Endothelial cell (in vitro differentiated cells): ENCODE data around the gene FHAD1. TPM values are rescaled to one million over a fixed set of nuclear protein-coding genes. Genes with fewer than 3 reads are reported as not detected.

Experiments used
- DNase-seq: peaks from one replicate; pipeline ENCODE4 v3.0.0; 2021; ENCODE audit warnings: low spot score
- H3K27ac Mint-ChIP-seq: one replicate; pipeline ENCODE4 v1.8.0; 2021; ENCODE audit warnings: mixed read lengths, inconsistent platforms; ENCODE audit not compliant: unreplicated experiment
- H3K27me3 Mint-ChIP-seq: one replicate; pipeline ENCODE4 v1.8.0; 2021; ENCODE audit warnings: mild to moderate bottlenecking, moderate library complexity, mixed read lengths, inconsistent platforms; ENCODE audit not compliant: unreplicated experiment
- H3K36me3 Mint-ChIP-seq: one replicate; pipeline ENCODE4 v1.8.0; 2021; ENCODE audit warnings: mild to moderate bottlenecking, low read depth, mixed read lengths, inconsistent platforms; ENCODE audit not compliant: unreplicated experiment
- H3K4me1 Mint-ChIP-seq: one replicate; pipeline ENCODE4 v1.8.0; 2021; ENCODE audit warnings: mild to moderate bottlenecking, mixed read lengths, inconsistent platforms; ENCODE audit not compliant: unreplicated experiment
- H3K4me3 Mint-ChIP-seq: one replicate; pipeline ENCODE4 v1.8.0; 2021; ENCODE audit warnings: mild to moderate bottlenecking, mixed read lengths, inconsistent platforms; ENCODE audit not compliant: unreplicated experiment
- H3K9me3 Mint-ChIP-seq: one replicate; pipeline ENCODE4 v1.8.0; 2021; ENCODE audit warnings: mixed read lengths, inconsistent platforms; ENCODE audit not compliant: unreplicated experiment
- total RNA-seq: library from RNA; stranded (reverse); fragmentation: NEBNext Ultra II Directional; extraction: Animal tissue kit (Norgen Biotek cat#: 25700); gene quantifications from one replicate; pipeline ENCODE4 v1.2.1, GENCODE V29; 2021; ENCODE audit not compliant: unreplicated experiment
- TF ChIP-seq, protein P1 (sequence below): fragments of 200-600 bp; sonication (generic); IDR thresholded peaks from one replicate; pipeline ENCODE4 v1.5.0; 2021; ENCODE audit warnings: antibody characterized with exemption; ENCODE audit not compliant: unreplicated experiment

Gene FHAD1
- total RNA-seq, 1 donor from 2014 or later = 2.1 TPM

GRCh38 chr1:15245593-15246360 lies 1.2 kb upstream of the FHAD1 start:
- H3K9me3 Mint-ChIP-seq = no peaks in the 10 kb centered on the region
- H3K36me3 Mint-ChIP-seq = peaks cover 6% of the 10 kb centered on the region
- peaks cover 42% of the 10 kb centered on the region for H3K4me1 Mint-ChIP-seq
- DNase-seq = no peak
- TF ChIP-seq, protein P1, sequence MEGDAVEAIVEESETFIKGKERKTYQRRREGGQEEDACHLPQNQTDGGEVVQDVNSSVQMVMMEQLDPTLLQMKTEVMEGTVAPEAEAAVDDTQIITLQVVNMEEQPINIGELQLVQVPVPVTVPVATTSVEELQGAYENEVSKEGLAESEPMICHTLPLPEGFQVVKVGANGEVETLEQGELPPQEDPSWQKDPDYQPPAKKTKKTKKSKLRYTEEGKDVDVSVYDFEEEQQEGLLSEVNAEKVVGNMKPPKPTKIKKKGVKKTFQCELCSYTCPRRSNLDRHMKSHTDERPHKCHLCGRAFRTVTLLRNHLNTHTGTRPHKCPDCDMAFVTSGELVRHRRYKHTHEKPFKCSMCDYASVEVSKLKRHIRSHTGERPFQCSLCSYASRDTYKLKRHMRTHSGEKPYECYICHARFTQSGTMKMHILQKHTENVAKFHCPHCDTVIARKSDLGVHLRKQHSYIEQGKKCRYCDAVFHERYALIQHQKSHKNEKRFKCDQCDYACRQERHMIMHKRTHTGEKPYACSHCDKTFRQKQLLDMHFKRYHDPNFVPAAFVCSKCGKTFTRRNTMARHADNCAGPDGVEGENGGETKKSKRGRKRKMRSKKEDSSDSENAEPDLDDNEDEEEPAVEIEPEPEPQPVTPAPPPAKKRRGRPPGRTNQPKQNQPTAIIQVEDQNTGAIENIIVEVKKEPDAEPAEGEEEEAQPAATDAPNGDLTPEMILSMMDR = no peak
- no peak overlapping the region for H3K4me3 Mint-ChIP-seq
- peaks cover 10% of the 10 kb centered on the region for H3K27me3 Mint-ChIP-seq
- H3K27ac Mint-ChIP-seq = peak overlapping the region; percentile 33

DNA sequence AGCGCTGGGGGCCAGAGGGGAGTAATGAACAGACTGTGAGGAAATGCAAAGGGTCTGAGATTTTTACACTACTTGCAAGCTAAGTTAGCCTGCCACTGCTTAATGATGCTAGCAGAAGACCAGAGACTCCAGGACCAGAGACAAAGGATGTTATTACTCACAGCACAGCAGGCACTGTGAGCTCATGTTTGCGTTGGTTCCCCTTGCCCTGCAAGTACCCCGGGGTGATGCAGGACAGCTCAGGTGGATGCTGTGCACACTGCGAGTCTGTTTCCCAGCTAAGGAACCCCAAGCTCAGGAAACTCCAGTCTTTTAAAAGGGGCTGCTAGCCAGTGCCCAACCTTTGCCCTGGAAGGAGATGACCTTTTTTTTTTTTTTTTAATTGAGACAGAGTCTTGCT lies 1.2 kb downstream of the FHAD1 start:
- H3K27ac Mint-ChIP-seq = no peak overlapping the region
- peaks cover 10% of the 10 kb centered on the region for H3K27me3 Mint-ChIP-seq
- H3K9me3 Mint-ChIP-seq = no peaks in the 10 kb centered on the region
- peak overlapping the region; percentile 89 for H3K4me3 Mint-ChIP-seq
- TF ChIP-seq, protein P1 = no peak
- peaks cover 6% of the 10 kb centered on the region for H3K36me3 Mint-ChIP-seq
- H3K4me1 Mint-ChIP-seq = peaks cover 50% of the 10 kb centered on the region
- DNase-seq = no peak

GRCh38 chr1:15249081-15249480 lies 2.1 kb downstream of the FHAD1 start:
- TF ChIP-seq, protein P1 = no peak
- no peak overlapping the region for H3K27ac Mint-ChIP-seq
- H3K27me3 Mint-ChIP-seq = peaks cover 10% of the 10 kb centered on the region

DNA sequence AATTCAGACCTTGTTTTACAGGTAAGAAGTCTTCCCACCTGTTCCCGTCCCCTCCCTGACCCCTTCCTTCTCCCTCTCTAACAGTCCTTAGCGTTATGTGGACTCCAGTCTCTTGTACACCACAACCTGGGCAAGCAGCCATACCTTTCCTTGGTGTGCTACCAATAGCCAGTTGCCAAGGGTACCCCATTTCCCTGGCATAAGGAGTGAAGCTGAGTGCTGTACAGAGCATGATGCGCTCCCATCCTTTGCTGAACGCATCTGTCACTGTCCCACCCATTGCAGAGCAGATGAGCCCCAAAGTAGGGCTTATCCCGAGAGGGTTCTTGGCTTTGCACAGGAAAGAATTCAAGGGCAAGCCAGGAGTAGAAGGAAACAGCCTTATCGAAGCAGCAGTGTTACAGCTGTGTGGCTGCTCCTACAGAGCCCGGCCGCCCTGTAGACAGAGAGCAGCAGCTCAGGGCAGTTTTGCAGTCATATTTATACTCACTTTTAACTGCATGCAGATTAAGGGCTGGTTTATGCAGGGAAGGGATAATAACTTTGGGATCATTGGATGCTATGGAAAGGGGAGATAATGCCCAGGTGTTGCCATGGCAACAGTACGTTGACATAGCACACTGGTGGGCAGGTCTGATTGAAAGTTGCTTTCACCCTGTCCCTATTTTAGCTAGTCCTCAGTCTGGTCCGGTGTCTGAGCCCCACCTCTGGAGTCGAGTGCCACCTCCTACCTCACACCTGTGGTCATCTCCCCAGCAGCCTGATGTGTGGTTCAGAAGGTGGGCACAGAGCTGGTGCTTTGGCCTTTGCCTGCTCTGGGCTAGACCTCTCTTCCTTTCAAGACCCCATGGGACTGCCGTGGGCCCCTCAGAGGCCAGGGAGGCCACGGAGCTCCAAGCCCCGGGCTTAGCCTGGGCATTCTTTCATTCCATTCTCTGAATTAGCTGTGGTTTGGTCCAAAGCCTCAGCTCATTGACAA lies 5.1 kb downstream of the FHAD1 start:
- H3K27me3 Mint-ChIP-seq = peaks cover 8% of the 10 kb centered on the region
- DNase-seq = no peak
- no peaks in the 10 kb centered on the region for H3K36me3 Mint-ChIP-seq
- no peak overlapping the region for H3K4me3 Mint-ChIP-seq
- no peaks in the 10 kb centered on the region for H3K9me3 Mint-ChIP-seq
- H3K4me1 Mint-ChIP-seq = peaks cover 32% of the 10 kb centered on the region
- H3K27ac Mint-ChIP-seq = peak overlapping the region; percentile 28
- TF ChIP-seq, protein P1 = no peak

More at GRCh38 chr1:15249081-15249480, 2.1 kb downstream of the FHAD1 start:
- no peak for DNase-seq
- Mint-ChIP-seq H3K4me3 (no peak overlapping the region), H3K4me1 (peaks cover 57% of the 10 kb centered on the region), H3K9me3 (no peaks in the 10 kb centered on the region), H3K36me3 (peaks cover 6% of the 10 kb centered on the region)
